Measurements from ENCODE around the gene TGM6. TPM values are rescaled to one million over a fixed set of nuclear protein-coding genes. Genes with fewer than 3 reads are reported as not detected.

Gene TGM6
- polyA plus RNA-seq, 1 donor from 2014 or later, result not detected

GRCh38 chr20:2365091-2365490 lies 15.6 kb upstream of the TGM6 start:
- no peak overlapping the region for H3K9ac ChIP-seq (ENCODE audit: low read length)
- no peaks in the 10 kb centered on the region for H3K27me3 ChIP-seq (ENCODE audit: insufficient read depth, low read depth, low read length)
- H3K4me2 ChIP-seq (ENCODE audit: low read length), result no peak overlapping the region
- H2AFZ ChIP-seq (ENCODE audit: low read depth, low read length), result no peak overlapping the region
- no peaks in the 10 kb centered on the region for H3K36me3 ChIP-seq (ENCODE audit: insufficient read depth, low read length)
- peaks cover 3% of the 10 kb centered on the region for H3K9me3 ChIP-seq (ENCODE audit: low read length)
- H3F3A ChIP-seq (ENCODE audit: insufficient read depth, low read length, poor library complexity, severe bottlenecking), result no peaks in the 10 kb centered on the region
- H3K4me3 ChIP-seq (ENCODE audit: low read length), result no peak overlapping the region
- no peaks in the 10 kb centered on the region for H4K20me1 ChIP-seq (ENCODE audit: insufficient read depth)
- TF ChIP-seq EZH2 (IDR thresholded peaks at IDR 0.05; ENCODE audit: borderline replicate concordance, insufficient read depth, low read length, poor library complexity, severe bottlenecking), result no peak
- TF ChIP-seq EP300 (conservative IDR thresholded peaks at IDR 0.05; ENCODE audit: poor library complexity, severe bottlenecking), result no peak
- TF ChIP-seq, protein P1, sequence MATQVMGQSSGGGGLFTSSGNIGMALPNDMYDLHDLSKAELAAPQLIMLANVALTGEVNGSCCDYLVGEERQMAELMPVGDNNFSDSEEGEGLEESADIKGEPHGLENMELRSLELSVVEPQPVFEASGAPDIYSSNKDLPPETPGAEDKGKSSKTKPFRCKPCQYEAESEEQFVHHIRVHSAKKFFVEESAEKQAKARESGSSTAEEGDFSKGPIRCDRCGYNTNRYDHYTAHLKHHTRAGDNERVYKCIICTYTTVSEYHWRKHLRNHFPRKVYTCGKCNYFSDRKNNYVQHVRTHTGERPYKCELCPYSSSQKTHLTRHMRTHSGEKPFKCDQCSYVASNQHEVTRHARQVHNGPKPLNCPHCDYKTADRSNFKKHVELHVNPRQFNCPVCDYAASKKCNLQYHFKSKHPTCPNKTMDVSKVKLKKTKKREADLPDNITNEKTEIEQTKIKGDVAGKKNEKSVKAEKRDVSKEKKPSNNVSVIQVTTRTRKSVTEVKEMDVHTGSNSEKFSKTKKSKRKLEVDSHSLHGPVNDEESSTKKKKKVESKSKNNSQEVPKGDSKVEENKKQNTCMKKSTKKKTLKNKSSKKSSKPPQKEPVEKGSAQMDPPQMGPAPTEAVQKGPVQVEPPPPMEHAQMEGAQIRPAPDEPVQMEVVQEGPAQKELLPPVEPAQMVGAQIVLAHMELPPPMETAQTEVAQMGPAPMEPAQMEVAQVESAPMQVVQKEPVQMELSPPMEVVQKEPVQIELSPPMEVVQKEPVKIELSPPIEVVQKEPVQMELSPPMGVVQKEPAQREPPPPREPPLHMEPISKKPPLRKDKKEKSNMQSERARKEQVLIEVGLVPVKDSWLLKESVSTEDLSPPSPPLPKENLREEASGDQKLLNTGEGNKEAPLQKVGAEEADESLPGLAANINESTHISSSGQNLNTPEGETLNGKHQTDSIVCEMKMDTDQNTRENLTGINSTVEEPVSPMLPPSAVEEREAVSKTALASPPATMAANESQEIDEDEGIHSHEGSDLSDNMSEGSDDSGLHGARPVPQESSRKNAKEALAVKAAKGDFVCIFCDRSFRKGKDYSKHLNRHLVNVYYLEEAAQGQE (IDR thresholded peaks at IDR 0.05; ENCODE audit: borderline replicate concordance), result no peak
- no peak for TF ChIP-seq RAD21 (conservative IDR thresholded peaks at IDR 0.05)
- TF ChIP-seq TAF1 (IDR thresholded peaks at IDR 0.05; ENCODE audit: low read depth), result no peak
- no peak for TF ChIP-seq SMC3 (conservative IDR thresholded peaks at IDR 0.05; ENCODE audit: poor library complexity)
- TF ChIP-seq POLR2AphosphoS5 (IDR thresholded peaks at IDR 0.05), result no peak
- TF ChIP-seq MXI1 (conservative IDR thresholded peaks at IDR 0.05; ENCODE audit: poor library complexity, severe bottlenecking), result no peak
- TF ChIP-seq CTCF (IDR thresholded peaks at IDR 0.05; ENCODE audit: poor library complexity, severe bottlenecking), result no peak
- H3K27ac ChIP-seq (ENCODE audit: low read length), result no peak overlapping the region
- H3K79me2 ChIP-seq (replicated peaks; ENCODE audit: insufficient read depth, low read length), result no peaks in the 10 kb centered on the region
- no peaks in the 10 kb centered on the region for H3K9me2 ChIP-seq (ENCODE audit: insufficient read depth, low read length)

GRCh38 chr20:2365666-2366065 lies 15.0 kb upstream of the TGM6 start:
- Histone ChIP-seq H3K27ac (ENCODE audit: low read length) (no peak overlapping the region), H2AFZ (ENCODE audit: low read depth, low read length) (no peak overlapping the region), H3K9me3 (ENCODE audit: low read length) (peaks cover under 1% of the 10 kb centered on the region), H3K9ac (ENCODE audit: low read length) (no peak overlapping the region), H4K20me1 (ENCODE audit: insufficient read depth) (no peaks in the 10 kb centered on the region), H3K79me2 (replicated peaks; ENCODE audit: insufficient read depth, low read length) (no peaks in the 10 kb centered on the region), H3K4me3 (ENCODE audit: low read length) (no peak overlapping the region), H3K9me2 (ENCODE audit: insufficient read depth, low read length) (no peaks in the 10 kb centered on the region), H3K4me2 (ENCODE audit: low read length) (no peak overlapping the region), H3K27me3 (ENCODE audit: insufficient read depth, low read depth, low read length) (no peaks in the 10 kb centered on the region), H3F3A (ENCODE audit: insufficient read depth, low read length, poor library complexity, severe bottlenecking) (no peaks in the 10 kb centered on the region), H3K36me3 (ENCODE audit: insufficient read depth, low read length) (no peaks in the 10 kb centered on the region)
- TF ChIP-seq CTCF (IDR thresholded peaks at IDR 0.05; ENCODE audit: poor library complexity, severe bottlenecking), result no peak
- TF ChIP-seq RAD21 (conservative IDR thresholded peaks at IDR 0.05), result no peak
- no peak for TF ChIP-seq EP300 (conservative IDR thresholded peaks at IDR 0.05; ENCODE audit: poor library complexity, severe bottlenecking)
- TF ChIP-seq POLR2AphosphoS5 (IDR thresholded peaks at IDR 0.05), result no peak
- TF ChIP-seq SMC3 (conservative IDR thresholded peaks at IDR 0.05; ENCODE audit: poor library complexity), result no peak
- TF ChIP-seq MXI1 (conservative IDR thresholded peaks at IDR 0.05; ENCODE audit: poor library complexity, severe bottlenecking), result no peak
- TF ChIP-seq, protein P1 (IDR thresholded peaks at IDR 0.05; ENCODE audit: borderline replicate concordance), result no peak
- no peak for TF ChIP-seq EZH2 (IDR thresholded peaks at IDR 0.05; ENCODE audit: borderline replicate concordance, insufficient read depth, low read length, poor library complexity, severe bottlenecking)
- TF ChIP-seq TAF1 (IDR thresholded peaks at IDR 0.05; ENCODE audit: low read depth), result no peak
